ENCODE data around the gene GPR137. TPM values are rescaled to one million over a fixed set of nuclear protein-coding genes. Genes with fewer than 3 reads are reported as not detected.

The GPR137 gene
- total RNA-seq, 1 experiment from 2014 or later = 20.9 TPM

GRCh38 chr11:64249038-64249437 is 36.6 kb upstream of the GPR137 start:
- DNase-seq (ENCODE audit: low spot score) = no peak

- DNase-seq (ENCODE audit: low spot score) = no peak
These were observed 35.9 kb upstream of the GPR137 start for GRCh38 chr11:64249563-64250414.

DNA sequence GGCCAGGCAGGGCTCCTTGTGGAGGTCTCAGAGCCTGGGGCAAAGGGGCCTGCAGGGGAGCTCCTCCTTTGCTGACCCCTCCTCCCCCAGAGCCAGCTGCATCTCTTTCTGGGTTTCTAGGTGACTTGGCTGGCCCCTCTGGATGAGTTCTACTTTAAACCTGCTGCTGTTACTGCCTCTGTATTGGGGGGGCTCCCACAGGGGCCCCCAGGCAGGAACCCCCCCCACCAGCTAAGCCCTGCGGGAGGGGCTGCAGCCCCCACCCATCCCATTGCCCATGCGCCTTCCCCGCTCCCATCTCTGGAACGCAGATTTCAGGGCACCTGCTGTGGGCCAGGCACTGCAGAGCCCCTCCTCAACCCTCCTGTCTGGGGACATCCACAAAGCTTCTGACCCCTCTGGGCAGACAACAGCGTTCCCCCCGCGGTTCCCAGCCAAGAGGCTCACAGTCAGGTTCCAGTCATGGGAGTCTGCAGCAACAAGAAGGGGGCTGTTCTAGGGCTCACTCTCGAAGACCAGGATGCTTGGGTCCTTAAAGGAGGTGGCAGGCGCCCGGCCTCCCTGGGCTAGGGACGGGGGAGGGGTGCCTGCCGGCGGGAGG is 35.1 kb upstream of the GPR137 start:
- DNase-seq (ENCODE audit: low spot score) = no peak

DNA sequence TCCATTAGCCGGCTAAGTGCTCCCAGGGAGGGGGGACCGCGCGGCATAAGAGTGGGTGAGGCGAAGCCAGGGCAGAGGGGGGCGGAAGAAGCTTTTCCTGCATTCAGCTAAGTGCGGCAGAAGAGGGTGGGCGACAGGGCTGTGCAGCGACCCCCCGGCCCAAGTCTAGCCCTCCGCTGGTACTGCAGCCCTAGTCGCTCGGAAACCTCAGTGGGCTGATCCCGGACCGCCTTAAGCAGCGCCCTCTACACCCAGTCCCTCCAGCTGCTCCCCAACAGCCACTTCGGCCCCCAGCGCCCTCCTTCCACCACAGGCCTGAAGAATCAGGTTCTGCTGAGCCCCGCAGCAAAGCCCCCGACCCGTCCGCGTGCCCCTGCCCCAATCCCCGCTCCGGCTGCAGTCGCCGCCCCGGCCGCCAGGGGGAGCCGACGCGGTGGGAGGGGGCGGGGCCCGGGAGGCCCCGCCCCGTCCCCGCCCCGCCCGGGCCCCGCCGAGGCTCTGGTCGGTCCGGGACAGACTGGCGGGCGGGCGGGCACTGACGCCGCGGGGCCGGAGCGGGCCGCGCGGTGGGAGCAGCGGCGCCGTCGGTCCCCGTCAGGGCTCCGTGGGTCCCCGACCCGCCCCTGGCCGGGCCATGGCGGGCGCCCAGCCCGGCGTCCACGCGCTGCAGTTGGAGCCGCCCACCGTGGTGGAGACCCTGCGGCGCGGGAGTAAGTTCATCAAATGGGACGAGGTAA is 34.5 kb upstream of the GPR137 start, which contains the start of gene PLCB3:
Gene PLCB3 (plus strand): TSS at position 515 of the 737 bp plus-strand sequence. CDS start 120 bp downstream, at position 635.
- no peak for DNase-seq (ENCODE audit: low spot score)

- no peak for DNase-seq (ENCODE audit: low spot score)
These were observed 34.0 kb upstream of the GPR137 start for GRCh38 chr11:64251753-64252002.

GRCh38 chr11:64252003-64252872 is 33.4 kb upstream of the GPR137 start:
- no peak for DNase-seq (ENCODE audit: low spot score)

DNA sequence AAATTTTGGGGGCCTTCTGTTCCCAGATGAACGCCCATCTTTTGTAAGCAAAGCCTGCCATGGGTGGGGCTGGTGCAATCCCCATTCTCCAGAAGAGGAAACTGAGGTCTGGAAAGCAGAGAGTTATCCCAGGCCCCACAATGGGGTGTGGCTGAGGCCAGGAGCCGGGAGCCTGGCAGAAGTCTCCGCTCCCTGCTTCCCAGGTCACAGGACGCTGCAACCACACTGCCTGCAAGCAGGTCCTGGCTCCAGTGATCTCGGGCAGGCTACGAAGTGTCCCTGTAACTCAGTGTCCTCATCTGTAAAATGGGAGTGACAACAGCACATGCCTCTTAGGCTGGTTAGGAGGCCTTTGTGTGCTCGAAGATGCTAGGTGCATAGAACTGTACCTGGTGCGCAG is 32.6 kb upstream of the GPR137 start:
- DNase-seq (ENCODE audit: low spot score) = no peak

DNA sequence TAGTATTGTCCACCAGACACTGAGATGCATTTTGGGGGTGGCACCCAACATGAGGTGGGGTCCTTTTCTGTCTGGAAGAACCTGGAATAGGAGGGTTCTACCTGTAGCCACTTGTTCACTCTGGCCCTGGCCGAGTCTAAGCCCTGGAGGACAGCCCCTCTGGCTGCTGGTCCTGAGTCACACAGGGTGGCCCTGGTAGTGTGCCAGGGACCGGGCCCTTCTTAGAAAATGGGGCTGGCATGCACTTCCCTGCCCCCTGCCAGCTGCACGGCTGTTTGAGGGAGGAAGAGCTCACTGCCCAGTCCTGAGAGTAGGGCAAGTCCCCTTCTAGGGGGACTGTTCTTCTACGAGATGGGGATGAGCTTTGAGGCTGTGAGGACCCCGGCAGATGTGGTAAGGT is 32.2 kb upstream of the GPR137 start:
- no peak for DNase-seq (ENCODE audit: low spot score)

- DNase-seq (ENCODE audit: low spot score) = no peak
These were observed 31.3 kb upstream of the GPR137 start for GRCh38 chr11:64254326-64254725.

DNA sequence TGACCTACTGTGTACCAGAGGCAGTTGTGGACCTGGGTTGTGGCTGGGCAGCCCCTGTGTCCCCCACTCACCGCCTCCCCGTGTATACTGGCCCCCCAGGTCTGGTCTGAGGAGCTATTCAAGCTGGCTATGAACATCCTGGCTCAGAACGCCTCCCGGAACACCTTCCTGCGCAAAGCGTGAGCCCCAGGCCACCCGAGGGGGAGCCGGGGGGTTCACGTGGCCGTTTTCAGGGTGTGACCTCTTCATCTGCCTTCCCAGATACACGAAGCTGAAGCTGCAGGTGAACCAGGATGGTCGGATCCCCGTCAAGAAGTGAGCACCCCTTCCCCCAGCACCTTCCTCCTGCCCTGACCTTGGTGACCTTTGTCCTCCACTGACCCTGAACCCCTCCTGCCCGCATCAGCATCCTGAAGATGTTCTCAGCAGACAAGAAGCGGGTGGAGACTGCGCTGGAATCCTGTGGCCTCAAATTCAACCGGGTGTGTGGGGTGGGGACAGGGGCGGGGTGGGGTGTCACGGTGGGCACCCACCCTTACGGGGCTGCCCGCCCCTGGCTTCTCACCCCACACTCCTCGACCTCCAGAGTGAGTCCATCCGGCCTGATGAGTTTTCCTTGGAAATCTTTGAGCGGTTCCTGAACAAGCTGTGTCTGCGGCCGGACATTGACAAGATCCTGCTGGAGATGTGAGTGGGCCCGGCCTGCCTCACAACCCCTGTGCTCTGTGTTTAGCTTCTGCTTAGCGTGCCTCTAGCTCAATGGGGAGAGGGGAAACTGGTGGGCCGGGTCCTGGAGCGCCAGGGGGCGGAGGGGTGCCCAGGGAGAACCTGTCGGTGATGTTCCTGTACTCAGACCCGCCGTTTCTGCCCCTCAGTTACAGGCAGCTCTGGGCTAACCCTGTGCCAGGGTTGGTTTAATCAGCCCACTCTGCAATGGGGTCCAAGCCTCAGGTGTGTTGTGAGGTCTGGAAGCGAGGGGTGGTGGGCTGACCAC is 30.2 kb upstream of the GPR137 start:
- DNase-seq (ENCODE audit: low spot score) = no peak

DNA sequence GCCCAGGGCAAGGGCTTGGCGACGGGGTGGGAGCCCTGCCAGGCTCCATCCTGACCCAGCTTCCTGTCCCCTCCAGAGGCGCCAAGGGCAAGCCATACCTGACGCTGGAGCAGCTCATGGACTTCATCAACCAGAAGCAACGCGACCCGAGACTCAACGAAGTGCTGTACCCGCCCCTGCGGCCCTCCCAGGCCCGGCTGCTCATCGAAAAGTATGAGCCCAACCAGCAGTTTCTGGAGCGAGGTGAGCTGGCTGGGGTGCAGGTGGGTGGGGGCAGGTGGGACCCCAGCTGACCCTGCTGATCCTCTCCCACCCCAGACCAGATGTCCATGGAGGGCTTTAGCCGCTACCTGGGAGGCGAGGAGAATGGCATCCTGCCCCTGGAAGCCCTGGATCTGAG is 29.3 kb upstream of the GPR137 start:
- no peak for DNase-seq (ENCODE audit: low spot score)

DNA sequence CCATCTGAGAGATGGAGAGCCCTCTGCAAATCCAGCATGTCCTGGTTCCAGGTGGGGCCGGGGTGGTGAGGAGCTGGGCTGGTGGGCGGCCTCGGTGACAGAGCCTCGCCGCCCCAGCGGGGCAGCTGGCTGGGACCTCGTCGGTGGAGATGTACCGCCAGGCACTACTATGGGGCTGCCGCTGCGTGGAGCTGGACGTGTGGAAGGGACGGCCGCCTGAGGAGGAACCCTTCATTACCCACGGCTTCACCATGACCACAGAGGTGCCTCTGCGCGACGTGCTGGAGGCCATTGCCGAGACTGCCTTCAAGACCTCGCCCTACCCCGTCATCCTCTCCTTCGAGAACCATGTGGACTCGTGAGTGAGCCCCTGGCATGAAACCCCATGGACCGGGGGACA is 27.3 kb upstream of the GPR137 start:
- no peak for DNase-seq (ENCODE audit: low spot score)

- DNase-seq (ENCODE audit: low spot score) = no peak
These were observed 26.6 kb upstream of the GPR137 start for GRCh38 chr11:64258946-64259532.

DNA sequence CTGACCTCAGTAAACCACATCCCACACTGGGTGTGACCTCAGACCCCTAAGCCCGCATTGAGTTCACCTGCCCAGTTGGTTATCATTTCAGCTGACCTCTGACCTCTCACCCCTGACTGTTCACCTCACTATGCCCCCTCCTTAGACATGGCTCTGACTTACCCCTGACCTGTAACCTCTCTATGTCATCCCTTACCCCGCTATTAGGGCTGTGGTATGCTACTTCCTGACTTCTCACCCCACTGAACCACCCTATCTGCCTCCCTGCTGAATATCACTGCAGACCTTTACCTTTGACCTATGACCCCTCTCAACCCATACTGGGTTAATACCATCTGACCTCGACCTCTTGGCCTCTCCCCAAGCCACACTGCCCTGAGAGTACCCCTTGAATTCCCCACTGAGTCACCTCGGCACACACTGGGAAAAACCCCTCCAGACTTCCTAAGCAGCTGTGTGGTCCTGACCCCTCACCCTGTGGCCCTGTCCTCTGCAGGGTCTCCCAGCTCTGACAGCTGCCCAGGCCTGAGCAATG is 26.0 kb upstream of the GPR137 start:
- DNase-seq (ENCODE audit: low spot score) = no peak

DNA sequence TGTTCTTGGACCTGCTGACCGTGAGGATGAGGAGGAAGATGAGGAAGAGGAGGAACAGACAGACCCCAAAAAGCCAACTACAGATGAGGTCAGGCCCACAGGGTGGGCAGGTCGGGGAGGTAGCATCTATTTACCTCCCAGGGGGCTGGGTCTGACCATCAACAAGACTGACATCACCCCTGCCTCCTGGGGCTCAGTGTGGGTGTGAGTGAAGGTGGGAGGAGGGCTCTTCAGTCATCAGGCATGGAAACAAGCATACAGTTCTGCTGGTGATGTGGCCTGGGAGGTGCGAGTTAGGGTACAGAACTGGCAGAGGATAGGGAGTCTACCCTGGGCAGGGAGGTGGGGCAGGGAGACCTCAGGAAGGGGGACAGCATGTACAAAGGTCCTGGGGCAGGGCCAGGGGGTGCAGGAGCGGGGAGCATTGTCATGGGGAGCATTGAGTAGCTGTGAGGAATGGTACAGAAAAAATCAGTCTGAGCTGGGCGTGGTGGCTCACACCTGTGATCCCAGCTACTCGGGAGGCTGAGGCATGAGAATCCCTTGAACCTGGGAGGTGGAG is 25.4 kb upstream of the GPR137 start:
- no peak for DNase-seq (ENCODE audit: low spot score)

DNA sequence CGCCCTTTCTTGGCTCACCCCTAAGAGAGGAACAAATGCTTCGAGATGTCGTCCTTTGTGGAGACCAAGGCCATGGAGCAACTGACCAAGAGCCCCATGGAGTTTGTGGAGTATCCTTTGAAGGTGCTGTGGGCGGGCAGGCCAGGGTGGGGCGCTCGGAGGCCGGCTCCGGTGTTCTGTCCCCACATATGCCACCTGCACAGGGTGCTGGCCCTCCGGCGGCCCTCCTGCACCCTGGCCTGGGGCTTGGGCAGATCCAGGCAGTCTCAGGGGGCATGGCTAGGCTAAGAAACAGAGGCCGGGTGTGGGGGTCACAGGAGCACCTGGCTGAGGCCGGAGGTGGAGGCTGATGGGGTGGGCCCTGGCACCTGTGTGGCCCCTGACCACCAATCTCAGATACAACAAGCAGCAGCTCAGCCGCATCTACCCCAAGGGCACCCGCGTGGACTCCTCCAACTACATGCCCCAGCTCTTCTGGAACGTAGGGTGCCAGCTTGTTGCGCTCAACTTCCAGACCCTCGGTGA is 24.0 kb upstream of the GPR137 start:
- no peak for DNase-seq (ENCODE audit: low spot score)

- no peak for DNase-seq (ENCODE audit: low spot score)
These were observed 23.2 kb upstream of the GPR137 start for GRCh38 chr11:64262271-64263002.

DNA sequence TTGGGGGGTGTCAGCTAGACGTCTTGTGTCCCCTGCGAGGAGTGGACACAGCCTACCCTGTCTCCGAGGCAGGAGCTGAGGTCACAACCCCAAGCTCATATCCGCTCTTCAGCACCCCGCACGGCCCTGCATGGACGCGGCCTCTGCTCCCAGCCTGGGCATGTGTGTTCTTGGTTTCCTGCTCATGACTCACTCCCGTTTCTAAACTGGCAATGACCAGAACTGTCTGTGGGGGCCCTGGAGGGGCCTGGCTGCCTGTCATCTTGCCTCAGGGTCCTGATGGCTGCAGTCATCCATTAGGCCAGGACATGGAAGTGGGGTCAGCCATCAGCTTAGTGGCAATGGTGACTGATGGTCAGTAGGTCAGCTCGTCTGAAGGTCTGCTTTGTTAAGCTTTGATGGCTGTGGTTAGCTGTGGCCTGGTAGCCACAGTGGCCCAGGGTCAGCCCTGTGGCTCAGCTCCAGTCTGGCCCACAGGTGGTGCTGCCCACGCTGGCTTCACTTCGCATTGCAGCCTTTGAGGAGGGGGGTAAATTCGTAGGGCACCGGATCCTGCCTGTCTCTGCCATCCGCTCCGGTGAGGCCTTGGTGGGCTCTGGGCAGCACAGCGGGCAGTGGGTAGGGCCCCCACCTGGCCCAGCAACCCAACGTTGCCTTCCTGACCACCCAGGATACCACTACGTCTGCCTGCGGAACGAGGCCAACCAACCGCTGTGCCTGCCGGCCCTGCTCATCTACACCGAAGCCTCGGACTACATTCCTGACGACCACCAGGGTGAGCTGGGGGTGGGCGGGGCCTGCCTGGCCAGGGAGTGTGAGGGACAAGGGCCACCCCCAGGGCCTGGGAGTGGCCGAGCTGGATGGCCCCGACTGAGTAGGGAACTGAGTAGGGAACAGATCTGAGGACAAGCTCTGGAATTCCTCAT is 22.4 kb upstream of the GPR137 start:
- DNase-seq (ENCODE audit: low spot score) = no peak

Measured in H4 (cell line).